GM18505 (cell line): ENCODE results near the gene ANK3.

Source experiments
- ATAC-seq: cut with Tn5 transposase; IDR thresholded peaks from one replicate; pipeline ENCODE4 v1.9.1; 2021; ENCODE audit not compliant: unreplicated experiment
- POLR2A ChIP-seq: IDR thresholded peaks from 4 replicates; pipeline ENCODE4 v1.6.1; 2011; ENCODE audit warnings: borderline replicate concordance; ENCODE audit not compliant: insufficient read depth, insufficient read length; ENCODE audit errors: extremely low read depth

The ANK3 gene

GRCh38 chr10:60082744-60083344 is 306.8 kb downstream of the ANK3 start:
- no peak for TF ChIP-seq POLR2A
- no peak for ATAC-seq

- no peak for ATAC-seq
- TF ChIP-seq POLR2A = no peak
These were observed 307.3 kb downstream of the ANK3 start for GRCh38 chr10:60082341-60082740.

GRCh38 chr10:60073781-60074656 is 315.7 kb downstream of the ANK3 start:
- peak; percentile 90 for ATAC-seq
- no peak for TF ChIP-seq POLR2A

- no peak for ATAC-seq
- no peak for TF ChIP-seq POLR2A
These were observed 316.3 kb downstream of the ANK3 start for GRCh38 chr10:60073397-60073780.

GRCh38 chr10:60069311-60069710 is 320.4 kb downstream of the ANK3 start:
- TF ChIP-seq POLR2A = no peak
- ATAC-seq = no peak

- TF ChIP-seq POLR2A = no peak
- no peak for ATAC-seq
These were observed 339.3 kb downstream of the ANK3 start for GRCh38 chr10:60050366-60050765.

- ATAC-seq = no peak
- no peak for TF ChIP-seq POLR2A
These were observed 341.6 kb downstream of the ANK3 start for GRCh38 chr10:60048091-60048501.

GRCh38 chr10:60045571-60045970 is 344.1 kb downstream of the ANK3 start:
- TF ChIP-seq POLR2A = no peak
- ATAC-seq = no peak

- no peak for ATAC-seq
- TF ChIP-seq POLR2A = no peak
These were observed 344.7 kb downstream of the ANK3 start for GRCh38 chr10:60044971-60045370.

- no peak for ATAC-seq
- TF ChIP-seq POLR2A = no peak
These were observed 345.4 kb downstream of the ANK3 start for GRCh38 chr10:60044242-60044641.

GRCh38 chr10:60043561-60044241 is 346.0 kb downstream of the ANK3 start:
- TF ChIP-seq POLR2A = no peak
- ATAC-seq = no peak

- ATAC-seq = no peak
- TF ChIP-seq POLR2A = no peak
These were observed 346.8 kb downstream of the ANK3 start for GRCh38 chr10:60042914-60043313.

- ATAC-seq = no peak
- TF ChIP-seq POLR2A = no peak
These were observed 347.4 kb downstream of the ANK3 start for GRCh38 chr10:60042262-60042661.
